Epithelial cell of proximal tubule (primary cell): ENCODE data around the gene KIF1B. TPM values are rescaled to one million over a fixed set of nuclear protein-coding genes. Genes with fewer than 3 reads are reported as not detected.

Experiments
- DNase-seq: peaks from one replicate; pipeline ENCODE4 v3.0.0-alpha.2; 2011; ENCODE audit warnings: low read depth
- H3K4me3 ChIP-seq: 2 replicates; pipeline ENCODE4 v1.5.1; 2011; ENCODE audit warnings: low read depth, mild to moderate bottlenecking, low read length
- total RNA-seq: library from RNA; depleted of rRNA; stranded (reverse); fragments of >200 nt; gene quantifications from 2 replicates; pipeline ENCODE4 v1.2.3, GENCODE V29; 2015
- TF ChIP-seq, protein P1 (sequence below): conservative IDR thresholded peaks from 2 replicates; pipeline ENCODE4 v1.5.1; 2012; ENCODE audit warnings: low read depth, mild to moderate bottlenecking, low read length

Gene KIF1B
- total RNA-seq, 1 donor from 2014 or later = 20.9 TPM

DNA sequence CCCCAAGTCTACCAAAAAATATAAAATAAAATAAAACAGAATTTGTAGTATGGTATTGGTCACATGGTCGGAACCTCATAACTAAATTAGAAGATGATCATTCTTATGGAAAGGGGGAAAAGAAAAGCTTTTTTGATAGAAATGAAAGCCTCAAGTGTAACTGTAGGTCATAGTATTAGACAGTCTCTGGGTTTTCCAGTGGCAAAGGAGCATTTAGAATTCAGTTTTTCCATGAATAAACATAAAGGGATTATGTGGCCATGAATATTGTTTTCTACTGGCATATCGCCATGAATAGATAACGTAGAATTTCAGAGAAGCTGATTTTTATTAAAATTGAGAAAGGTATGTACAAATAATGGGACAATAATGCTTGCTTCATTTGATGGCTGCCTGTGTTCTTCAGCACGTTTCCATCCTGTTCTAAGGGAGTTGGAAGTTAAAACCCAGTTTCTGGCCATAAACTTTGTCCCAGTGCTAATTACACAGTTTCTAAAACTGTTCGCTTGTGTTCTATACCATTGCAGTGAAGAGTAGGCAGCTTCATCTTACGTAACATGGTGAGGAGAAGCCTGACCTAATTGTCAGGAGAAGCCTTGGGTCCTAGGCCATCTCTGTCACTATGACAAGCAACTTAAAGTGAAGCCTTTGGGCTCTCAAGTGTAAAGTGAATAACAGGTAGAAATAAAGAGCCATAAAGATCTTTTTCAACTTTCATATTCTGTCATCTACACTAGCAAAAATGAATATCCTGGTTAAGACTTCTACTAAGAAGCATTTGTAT lies 118.0 kb downstream of the KIF1B start:
- DNase-seq = no peak
- TF ChIP-seq, protein P1, sequence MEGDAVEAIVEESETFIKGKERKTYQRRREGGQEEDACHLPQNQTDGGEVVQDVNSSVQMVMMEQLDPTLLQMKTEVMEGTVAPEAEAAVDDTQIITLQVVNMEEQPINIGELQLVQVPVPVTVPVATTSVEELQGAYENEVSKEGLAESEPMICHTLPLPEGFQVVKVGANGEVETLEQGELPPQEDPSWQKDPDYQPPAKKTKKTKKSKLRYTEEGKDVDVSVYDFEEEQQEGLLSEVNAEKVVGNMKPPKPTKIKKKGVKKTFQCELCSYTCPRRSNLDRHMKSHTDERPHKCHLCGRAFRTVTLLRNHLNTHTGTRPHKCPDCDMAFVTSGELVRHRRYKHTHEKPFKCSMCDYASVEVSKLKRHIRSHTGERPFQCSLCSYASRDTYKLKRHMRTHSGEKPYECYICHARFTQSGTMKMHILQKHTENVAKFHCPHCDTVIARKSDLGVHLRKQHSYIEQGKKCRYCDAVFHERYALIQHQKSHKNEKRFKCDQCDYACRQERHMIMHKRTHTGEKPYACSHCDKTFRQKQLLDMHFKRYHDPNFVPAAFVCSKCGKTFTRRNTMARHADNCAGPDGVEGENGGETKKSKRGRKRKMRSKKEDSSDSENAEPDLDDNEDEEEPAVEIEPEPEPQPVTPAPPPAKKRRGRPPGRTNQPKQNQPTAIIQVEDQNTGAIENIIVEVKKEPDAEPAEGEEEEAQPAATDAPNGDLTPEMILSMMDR = no peak

DNA sequence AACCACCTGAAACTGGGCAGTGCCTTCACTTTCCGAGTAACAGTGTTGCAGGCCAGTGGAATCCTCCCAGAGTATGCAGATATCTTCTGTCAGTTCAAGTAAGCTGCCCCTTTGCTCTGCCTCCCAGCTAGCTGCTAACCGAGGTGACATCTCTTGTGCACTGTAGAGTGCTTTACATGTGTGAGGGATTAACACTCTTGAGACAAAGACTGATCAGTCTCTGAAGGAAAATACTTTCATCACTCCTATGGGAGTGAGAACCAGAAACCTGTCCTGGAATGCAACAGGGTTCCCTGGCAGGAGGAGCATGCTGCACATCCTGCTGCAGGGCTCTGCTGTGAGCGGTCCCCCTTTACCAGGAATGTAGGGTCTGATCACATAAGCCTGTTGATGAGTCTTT lies 127.1 kb downstream of the KIF1B start:
- TF ChIP-seq, protein P1 = no peak
- no peak for DNase-seq
- no peak overlapping the region for H3K4me3 ChIP-seq

More for the DNA sequence above, 118.0 kb downstream of the KIF1B start:
- H3K4me3 ChIP-seq = no peak overlapping the region

DNA sequence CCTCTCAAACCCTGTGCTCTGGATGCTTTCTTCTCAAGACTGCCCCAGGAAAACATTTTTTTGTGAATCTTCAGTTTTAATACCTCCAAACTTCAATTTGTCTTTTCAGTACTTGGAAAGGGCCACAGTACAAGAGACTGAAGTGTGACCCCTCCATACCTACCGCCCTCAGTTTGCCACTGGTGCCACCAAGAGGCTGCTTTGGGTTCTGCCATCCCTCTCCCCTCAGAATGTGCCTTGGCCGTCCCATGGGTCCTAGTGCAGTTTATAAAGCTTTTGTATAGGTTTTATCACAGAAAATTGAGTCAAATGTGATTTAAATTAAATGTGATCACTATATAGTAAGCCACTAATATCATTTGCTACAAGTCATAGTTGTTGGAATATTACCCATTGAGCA lies 127.7 kb downstream of the KIF1B start:
- DNase-seq = no peak
- no peak overlapping the region for H3K4me3 ChIP-seq
- TF ChIP-seq, protein P1 = peak; percentile 81

DNA sequence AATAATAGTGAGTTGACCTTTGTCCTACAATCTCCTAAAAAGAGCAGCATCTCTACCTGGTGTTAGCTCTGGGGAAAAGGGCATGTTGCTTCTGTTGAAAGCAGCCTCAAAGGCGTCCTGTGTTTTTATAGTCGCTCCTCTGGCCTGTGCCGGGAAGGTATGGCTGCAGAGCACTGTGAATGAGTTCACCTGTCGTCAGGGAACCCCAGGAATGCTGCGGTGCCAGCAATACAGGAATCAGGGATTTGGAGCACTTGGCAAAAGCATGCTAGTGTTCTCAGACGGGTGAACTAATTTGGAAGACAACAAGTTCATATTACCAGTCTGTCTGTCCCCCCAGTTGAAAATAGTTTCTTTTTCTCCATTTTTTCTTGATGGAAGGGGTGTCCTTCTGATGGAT lies 128.2 kb downstream of the KIF1B start:
- no peak for DNase-seq
- TF ChIP-seq, protein P1 = no peak
- H3K4me3 ChIP-seq = no peak overlapping the region

DNA sequence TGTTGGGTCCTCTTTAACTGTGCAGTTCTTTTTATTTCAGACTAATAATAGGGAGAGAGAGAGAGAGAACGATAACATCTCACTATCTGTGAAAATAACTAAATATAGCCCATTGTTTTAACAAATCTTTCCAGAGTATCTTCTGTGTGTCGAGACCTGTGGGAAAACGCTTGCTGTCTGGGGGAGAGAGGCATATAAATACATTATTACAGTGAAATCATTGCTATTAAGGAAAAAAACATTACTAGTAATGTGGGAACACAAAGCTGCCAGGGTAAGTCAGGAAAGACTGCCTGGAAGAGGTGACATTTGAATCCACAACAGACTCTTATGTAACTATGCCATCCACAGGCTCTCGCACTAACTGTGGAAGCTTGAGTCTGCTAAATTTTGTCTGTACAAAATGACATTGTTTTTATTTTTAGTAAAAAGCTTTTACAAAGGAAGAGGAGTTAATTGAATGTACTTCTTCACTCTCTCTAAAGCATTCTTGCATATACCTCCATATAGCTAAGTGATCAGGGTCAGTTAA lies 128.7 kb downstream of the KIF1B start:
- TF ChIP-seq, protein P1 = no peak
- no peak overlapping the region for H3K4me3 ChIP-seq
- DNase-seq = no peak

DNA sequence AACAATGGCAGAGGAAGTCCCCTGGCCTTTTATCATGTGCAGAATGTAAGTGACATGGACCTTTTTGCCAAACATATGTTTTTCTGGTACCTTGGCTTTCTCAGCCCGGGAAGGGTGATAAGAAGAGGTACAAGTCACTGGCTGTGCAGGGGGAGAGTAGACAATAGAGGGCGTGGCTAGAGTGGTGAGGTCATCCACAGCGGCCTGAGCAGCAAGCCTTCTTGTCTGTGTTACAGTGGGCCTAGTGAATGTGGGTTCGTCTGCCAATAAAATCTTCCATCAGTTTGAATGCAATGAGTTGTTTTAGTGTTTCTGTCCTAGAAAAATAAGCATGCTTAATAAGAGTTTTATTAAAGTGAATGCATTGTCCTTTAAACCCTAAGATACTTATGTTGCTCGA lies 129.4 kb downstream of the KIF1B start:
- no peak for DNase-seq
- H3K4me3 ChIP-seq = no peak overlapping the region
- TF ChIP-seq, protein P1 = no peak

DNA sequence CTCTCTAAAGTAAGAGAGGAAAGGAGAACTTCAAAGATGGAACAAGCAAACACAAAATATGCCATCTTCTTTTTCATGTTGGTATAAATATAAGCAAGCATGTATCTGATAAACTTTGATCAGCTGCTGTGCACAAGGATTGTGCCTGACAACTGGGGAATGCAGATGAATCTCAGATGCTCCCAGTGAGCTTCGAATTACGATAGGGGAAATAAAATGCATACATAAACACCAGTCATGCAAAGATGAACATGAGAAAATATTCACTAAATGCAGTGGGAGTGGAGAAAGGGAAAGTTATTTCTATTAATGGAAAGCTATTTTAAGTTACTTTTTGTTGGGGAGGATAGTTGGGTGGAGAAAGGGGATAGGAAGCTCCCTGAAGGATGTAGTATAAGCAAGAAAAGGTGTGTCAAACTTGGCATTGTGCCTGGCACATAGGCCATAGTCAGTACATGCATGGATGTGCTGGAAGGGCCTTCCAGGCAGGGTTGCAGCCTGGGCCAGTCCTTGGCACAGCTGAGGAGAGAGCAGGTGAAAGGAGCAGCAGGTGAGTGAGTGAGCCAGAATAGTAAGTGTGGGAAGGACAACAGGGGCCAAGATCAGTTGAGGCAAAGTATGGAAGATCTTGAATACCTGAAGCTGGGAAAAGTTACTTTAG lies 130.7 kb downstream of the KIF1B start:
- TF ChIP-seq, protein P1 = no peak
- H3K4me3 ChIP-seq = no peak overlapping the region
- no peak for DNase-seq
